Karpas-422 (cell line): ENCODE measurements around the gene ADGRG1. TPM values are rescaled to one million over a fixed set of nuclear protein-coding genes. Genes with fewer than 3 reads are reported as not detected.

Experiments
- DNase-seq: peaks from one replicate; pipeline ENCODE4 v3.0.0-alpha.2; 2015
- H2AFZ ChIP-seq: fragments of 200-600 bp; sonication (generic); 2 replicates; pipeline ENCODE4 v1.6.1; 2014; ENCODE audit warnings: antibody characterized with exemption, low read length, mixed read lengths
- H3K27ac ChIP-seq: fragments of 200-600 bp; sonication (generic); 2 replicates; pipeline ENCODE4 v1.5.1; 2014; ENCODE audit warnings: mild to moderate bottlenecking, low read length, moderate library complexity
- H3K27me3 ChIP-seq: fragments of 200-600 bp; sonication (generic); 2 replicates; pipeline ENCODE4 v1.6.1; 2014; ENCODE audit warnings: low read length, mixed read lengths
- H3K36me3 ChIP-seq: fragments of 200-600 bp; sonication (generic); 2 replicates; pipeline ENCODE4 v1.6.1; 2014; ENCODE audit warnings: low read length, mixed read lengths; ENCODE audit not compliant: insufficient read depth
- H3K4me1 ChIP-seq: fragments of 200-600 bp; sonication (generic); 2 replicates; pipeline ENCODE4 v1.6.1; 2014; ENCODE audit warnings: mild to moderate bottlenecking, low read length, mixed read lengths
- H3K4me2 ChIP-seq: fragments of 200-600 bp; sonication (generic); 2 replicates; pipeline ENCODE4 v1.6.1; 2014; ENCODE audit warnings: low read length, low read depth, mild to moderate bottlenecking; ENCODE audit not compliant: poor library complexity, severe bottlenecking
- H3K4me3 ChIP-seq: fragments of 200-600 bp; sonication (generic); 2 replicates; pipeline ENCODE4 v1.5.1; 2014; ENCODE audit warnings: mild to moderate bottlenecking, antibody characterized with exemption, low read length, mixed read lengths
- H3K79me2 ChIP-seq: fragments of 200-600 bp; sonication (generic); 2 replicates; pipeline ENCODE4 v1.6.1; 2014; ENCODE audit warnings: mild to moderate bottlenecking, low read length, mixed read lengths
- H3K9ac ChIP-seq: fragments of 200-600 bp; sonication (generic); 2 replicates; pipeline ENCODE4 v1.6.0; 2014; ENCODE audit warnings: low read length
- H3K9me2 ChIP-seq: fragments of 200-600 bp; sonication (generic), shearing (Covaris generic); replicated peaks from 2 replicates; pipeline ENCODE4 v1.6.0; 2014; ENCODE audit warnings: mild to moderate bottlenecking, low read length, moderate library complexity; ENCODE audit not compliant: insufficient read depth
- H3K9me3 ChIP-seq: fragments of 300-700, 200-600 bp; sonication (generic); 2 replicates; pipeline ENCODE4 v1.6.1; 2014; ENCODE audit warnings: low read length, mixed read lengths
- H4K20me1 ChIP-seq: fragments of 200-600 bp; sonication (generic); 2 replicates; pipeline ENCODE4 v1.6.1; 2014; ENCODE audit warnings: mild to moderate bottlenecking, antibody characterized with exemption, low read length, low read depth; ENCODE audit not compliant: insufficient read depth
- total RNA-seq: library from RNA; depleted of rRNA; stranded (reverse); fragments of >200 nt; shearing (Covaris generic); gene quantifications from 2 replicates; pipeline ENCODE4 v1.2.3, GENCODE V29; 2014; ENCODE audit warnings: low replicate concordance; rRNA removed

ADGRG1 gene
- total RNA-seq = not detected in 2 replicates

DNA sequence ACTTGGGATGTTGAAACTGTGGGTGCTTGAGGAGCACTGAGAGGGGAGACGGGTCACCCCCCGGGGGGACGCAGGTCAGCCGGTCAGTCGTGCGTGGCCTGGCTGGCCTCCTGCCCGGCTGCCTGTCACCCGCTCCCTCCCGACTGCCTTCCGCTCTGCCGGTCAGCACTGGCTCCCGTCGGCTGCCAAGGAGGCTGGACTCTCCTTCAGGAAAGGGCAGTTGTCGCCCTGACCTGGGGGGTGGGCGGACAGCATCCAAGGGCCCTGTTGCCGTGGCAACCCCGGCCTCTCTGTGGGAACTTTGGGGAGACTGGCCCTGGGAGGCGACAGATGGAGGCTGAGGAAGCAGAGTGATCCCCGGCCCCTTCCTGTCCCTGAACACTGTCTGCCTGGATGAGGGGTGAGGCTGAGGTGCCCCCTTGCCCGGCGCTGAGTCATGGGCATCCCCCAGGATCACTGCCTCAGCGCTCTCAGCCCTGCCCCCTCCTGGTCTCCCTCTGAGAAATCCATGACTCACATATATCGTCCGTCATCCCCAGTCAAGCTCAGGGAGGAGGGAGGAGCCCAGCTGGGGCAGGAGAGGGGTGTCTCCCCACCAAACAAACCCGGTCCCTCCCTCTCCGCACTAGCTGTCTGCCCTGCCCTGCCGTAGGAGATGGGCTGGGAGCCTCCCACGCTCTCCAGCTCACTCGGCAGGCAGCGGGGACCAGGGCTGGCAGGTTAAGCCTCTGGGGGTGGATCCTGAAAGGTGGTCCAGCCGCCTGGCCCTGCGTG is at the start of gene ADGRG1:
ADGRG1 (plus strand) TSS at position 623 of the 774 bp plus-strand sequence. CDS start 21,658 bp downstream, outside the sequence.
- no peaks in the 10 kb centered on the region for H4K20me1 ChIP-seq
- no peak for DNase-seq
- H3K4me3 ChIP-seq = no peak within 1 kb of the TSS
- no peaks in the 10 kb centered on the region for H3K36me3 ChIP-seq
- H3K27ac ChIP-seq = no peak within 1 kb of the TSS
- no peaks in the 10 kb centered on the region for H3K79me2 ChIP-seq
- no peak within 1 kb of the TSS for H3K4me2 ChIP-seq
- no peaks in the 10 kb centered on the region for H3K4me1 ChIP-seq
- no peak within 1 kb of the TSS for H3K9ac ChIP-seq
- no peaks in the 10 kb centered on the region for H3K27me3 ChIP-seq
- H3K9me2 ChIP-seq = no peaks in the 10 kb centered on the region
- H2AFZ ChIP-seq = no peak within 1 kb of the TSS
- no peaks in the 10 kb centered on the region for H3K9me3 ChIP-seq

DNA sequence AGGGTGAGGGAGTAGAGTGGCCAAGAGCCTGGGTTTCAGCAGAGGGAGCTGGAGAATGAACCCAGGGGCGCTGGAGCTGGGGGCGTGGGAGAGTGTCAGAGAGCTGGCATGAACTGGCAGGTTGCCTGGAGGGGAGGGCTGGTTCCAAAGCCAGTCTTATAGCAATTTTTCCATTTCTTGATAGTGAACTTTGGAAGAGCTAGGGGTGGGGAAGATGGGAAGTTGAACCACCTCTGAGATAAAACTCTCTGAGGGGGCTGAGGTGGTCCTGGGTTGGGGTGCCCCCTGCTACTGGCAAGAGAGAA is 49.1 kb upstream of the ADGRG1 start:
- Histone ChIP-seq H3K9me2 (no peaks in the 10 kb centered on the region), H3K79me2 (no peaks in the 10 kb centered on the region), H3K4me2 (no peak overlapping the region), H4K20me1 (no peaks in the 10 kb centered on the region), H3K9me3 (no peaks in the 10 kb centered on the region), H3K27me3 (no peaks in the 10 kb centered on the region), H3K4me3 (no peak overlapping the region), H3K9ac (no peak overlapping the region), H2AFZ (no peak overlapping the region), H3K36me3 (no peaks in the 10 kb centered on the region), H3K4me1 (no peaks in the 10 kb centered on the region), H3K27ac (no peak overlapping the region)
- DNase-seq = no peak

DNA sequence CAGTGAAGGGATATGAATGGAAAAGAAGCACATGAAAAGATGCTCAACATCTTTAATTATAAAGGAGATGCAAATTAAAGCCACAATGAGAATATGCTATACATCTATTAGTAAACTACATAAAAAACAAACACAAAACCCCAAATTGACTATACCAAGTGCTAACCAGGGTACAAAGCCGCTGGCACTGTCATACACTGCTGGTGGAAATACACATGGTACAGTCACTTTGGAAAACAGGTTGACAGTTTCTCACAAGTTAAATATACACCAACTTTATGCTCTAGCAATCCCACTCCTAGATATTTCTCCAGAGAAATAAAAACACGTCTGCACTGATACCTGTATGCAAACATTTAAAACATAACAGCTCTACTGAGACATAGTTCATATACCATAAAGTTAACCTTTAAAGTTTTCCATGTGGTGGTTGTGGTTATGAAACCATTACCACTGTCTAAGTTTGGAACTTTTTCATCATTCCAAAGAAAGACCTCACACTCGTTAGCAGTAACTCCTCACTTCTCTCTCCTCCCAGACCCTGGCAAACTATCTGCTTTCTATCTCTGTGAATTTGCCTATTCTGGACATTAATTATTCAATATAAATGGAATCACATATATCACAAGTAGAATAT is 43.3 kb upstream of the ADGRG1 start:
- H3K4me3 ChIP-seq = no peak overlapping the region
- H3K79me2 ChIP-seq = no peaks in the 10 kb centered on the region
- H3K27me3 ChIP-seq = no peaks in the 10 kb centered on the region
- H3K9me2 ChIP-seq = no peaks in the 10 kb centered on the region
- H3K9me3 ChIP-seq = no peaks in the 10 kb centered on the region
- H3K4me2 ChIP-seq = no peak overlapping the region
- H2AFZ ChIP-seq = no peak overlapping the region
- DNase-seq = no peak
- H3K27ac ChIP-seq = no peak overlapping the region
- H3K4me1 ChIP-seq = no peaks in the 10 kb centered on the region
- no peaks in the 10 kb centered on the region for H4K20me1 ChIP-seq
- no peaks in the 10 kb centered on the region for H3K36me3 ChIP-seq
- H3K9ac ChIP-seq = no peak overlapping the region

DNA sequence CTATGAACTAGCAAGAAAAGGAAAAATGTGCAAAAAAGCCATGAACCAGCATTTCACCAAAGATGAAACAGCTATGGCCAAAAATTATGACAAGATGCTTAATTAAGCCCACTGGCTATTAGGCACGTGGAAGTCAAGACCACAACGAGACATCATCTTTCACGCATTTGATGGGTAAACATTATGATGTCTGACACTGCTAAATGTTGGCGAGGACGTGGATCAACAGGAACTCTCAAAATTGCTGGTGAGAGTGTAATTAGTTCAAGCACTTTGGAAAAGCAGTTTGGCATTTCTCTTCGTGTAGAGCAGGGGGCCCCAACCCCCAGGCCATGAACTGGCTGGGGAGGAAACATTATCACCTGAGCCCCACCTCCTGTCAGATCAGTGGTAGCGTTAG is 39.6 kb upstream of the ADGRG1 start:
- Histone ChIP-seq H3K9me3 (no peaks in the 10 kb centered on the region), H3K4me2 (no peak overlapping the region), H3K9me2 (no peaks in the 10 kb centered on the region), H4K20me1 (no peaks in the 10 kb centered on the region), H3K27me3 (no peaks in the 10 kb centered on the region), H3K79me2 (no peaks in the 10 kb centered on the region), H3K4me1 (no peaks in the 10 kb centered on the region), H3K9ac (no peak overlapping the region), H3K27ac (no peak overlapping the region), H3K36me3 (no peaks in the 10 kb centered on the region), H2AFZ (no peak overlapping the region), H3K4me3 (no peak overlapping the region)
- no peak for DNase-seq

DNA sequence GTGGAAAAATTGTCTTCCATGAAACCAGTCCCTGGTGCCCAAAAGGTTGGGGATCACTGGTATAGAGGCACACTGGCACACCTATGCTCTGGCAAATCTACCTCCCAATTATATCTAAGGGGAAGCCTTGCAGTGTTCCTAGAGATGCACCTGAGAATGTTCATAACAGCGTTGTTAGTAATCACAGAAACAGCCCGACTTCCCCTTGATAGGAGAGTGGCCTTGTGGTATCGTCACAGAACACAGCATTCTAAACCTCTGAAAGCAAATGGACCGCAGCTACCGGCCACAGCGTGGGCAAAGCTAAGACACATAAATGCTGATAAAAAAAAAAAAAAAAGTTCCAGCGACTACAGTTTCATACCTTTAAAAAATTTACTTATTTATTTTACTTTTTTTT is 39.1 kb upstream of the ADGRG1 start:
- no peak overlapping the region for H3K4me3 ChIP-seq
- H3K4me2 ChIP-seq = no peak overlapping the region
- H4K20me1 ChIP-seq = no peaks in the 10 kb centered on the region
- no peaks in the 10 kb centered on the region for H3K9me3 ChIP-seq
- H3K9me2 ChIP-seq = no peaks in the 10 kb centered on the region
- H3K9ac ChIP-seq = no peak overlapping the region
- H3K27ac ChIP-seq = no peak overlapping the region
- H3K4me1 ChIP-seq = no peaks in the 10 kb centered on the region
- no peak for DNase-seq
- H3K79me2 ChIP-seq = no peaks in the 10 kb centered on the region
- no peaks in the 10 kb centered on the region for H3K27me3 ChIP-seq
- no peaks in the 10 kb centered on the region for H3K36me3 ChIP-seq
- no peak overlapping the region for H2AFZ ChIP-seq

DNA sequence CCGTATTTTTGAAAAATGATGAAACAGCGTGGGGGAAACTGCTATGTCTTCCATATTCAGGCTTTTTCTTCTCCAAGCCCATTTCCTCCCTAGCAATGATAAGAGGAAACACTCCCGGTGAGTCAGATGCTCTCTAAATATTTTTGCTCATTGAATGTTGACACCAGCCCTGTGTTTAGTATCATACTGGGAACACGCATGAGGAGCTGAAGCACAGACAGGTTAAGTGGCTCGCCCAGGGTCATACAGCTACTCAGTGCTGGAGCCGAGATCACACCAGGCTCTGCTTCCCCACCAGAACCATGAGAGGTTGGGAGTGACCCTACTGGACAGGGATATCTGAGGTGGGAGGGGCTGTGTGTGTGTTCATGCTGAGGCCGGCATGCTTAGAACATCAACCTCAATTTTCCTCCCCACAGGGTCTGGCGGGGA is 37.8 kb upstream of the ADGRG1 start:
- no peaks in the 10 kb centered on the region for H3K36me3 ChIP-seq
- H3K27ac ChIP-seq = no peak overlapping the region
- no peak overlapping the region for H2AFZ ChIP-seq
- no peaks in the 10 kb centered on the region for H3K4me1 ChIP-seq
- H3K4me2 ChIP-seq = no peak overlapping the region
- DNase-seq = no peak
- H3K9me3 ChIP-seq = no peaks in the 10 kb centered on the region
- H3K9me2 ChIP-seq = no peaks in the 10 kb centered on the region
- no peaks in the 10 kb centered on the region for H3K27me3 ChIP-seq
- no peak overlapping the region for H3K9ac ChIP-seq
- H4K20me1 ChIP-seq = no peaks in the 10 kb centered on the region
- H3K79me2 ChIP-seq = no peaks in the 10 kb centered on the region
- H3K4me3 ChIP-seq = no peak overlapping the region

DNA sequence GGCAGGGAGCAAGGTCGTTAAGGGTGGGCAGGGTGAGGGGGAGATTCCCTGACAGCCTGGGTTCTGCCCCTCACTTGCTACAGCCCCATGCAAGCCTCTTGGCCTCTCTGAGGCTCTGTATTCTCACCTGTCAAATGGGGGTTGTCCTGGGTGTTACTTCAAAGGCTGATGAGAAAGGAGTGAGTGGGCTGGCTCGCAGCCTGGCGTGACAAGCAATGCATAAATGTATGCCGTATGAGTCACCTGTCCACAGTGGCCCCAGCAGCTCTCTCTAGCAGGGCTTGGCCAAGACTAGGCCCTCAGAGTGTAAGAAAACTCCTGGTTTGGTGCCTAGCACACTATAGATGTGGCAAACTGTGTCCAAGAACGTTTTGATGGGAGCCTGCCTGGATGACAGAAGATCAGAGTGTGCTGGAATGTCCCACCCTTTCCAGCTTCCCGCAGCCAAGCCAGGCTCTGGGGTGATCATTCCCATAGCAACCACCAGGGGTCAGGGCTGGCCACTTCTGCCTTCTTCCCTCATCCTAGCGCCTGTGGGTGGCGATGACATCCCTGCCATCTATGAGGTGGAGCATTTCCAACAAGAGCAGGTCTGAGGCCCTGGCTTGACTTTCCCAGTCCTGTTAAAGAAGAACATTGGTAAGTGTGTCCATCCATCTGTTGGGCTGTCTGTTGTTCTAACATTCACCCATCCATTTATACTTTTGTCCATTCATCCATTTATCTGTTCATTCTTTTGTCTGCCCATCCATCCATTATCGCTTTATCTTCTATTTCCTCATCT is 37.2 kb upstream of the ADGRG1 start:
- Histone ChIP-seq H2AFZ (no peak overlapping the region), H3K79me2 (no peaks in the 10 kb centered on the region), H3K4me3 (no peak overlapping the region), H4K20me1 (no peaks in the 10 kb centered on the region), H3K4me2 (no peak overlapping the region), H3K4me1 (no peaks in the 10 kb centered on the region), H3K36me3 (no peaks in the 10 kb centered on the region), H3K9me3 (no peaks in the 10 kb centered on the region), H3K9me2 (no peaks in the 10 kb centered on the region), H3K9ac (no peak overlapping the region), H3K27me3 (no peaks in the 10 kb centered on the region), H3K27ac (no peak overlapping the region)
- peak; percentile 81 for DNase-seq

DNA sequence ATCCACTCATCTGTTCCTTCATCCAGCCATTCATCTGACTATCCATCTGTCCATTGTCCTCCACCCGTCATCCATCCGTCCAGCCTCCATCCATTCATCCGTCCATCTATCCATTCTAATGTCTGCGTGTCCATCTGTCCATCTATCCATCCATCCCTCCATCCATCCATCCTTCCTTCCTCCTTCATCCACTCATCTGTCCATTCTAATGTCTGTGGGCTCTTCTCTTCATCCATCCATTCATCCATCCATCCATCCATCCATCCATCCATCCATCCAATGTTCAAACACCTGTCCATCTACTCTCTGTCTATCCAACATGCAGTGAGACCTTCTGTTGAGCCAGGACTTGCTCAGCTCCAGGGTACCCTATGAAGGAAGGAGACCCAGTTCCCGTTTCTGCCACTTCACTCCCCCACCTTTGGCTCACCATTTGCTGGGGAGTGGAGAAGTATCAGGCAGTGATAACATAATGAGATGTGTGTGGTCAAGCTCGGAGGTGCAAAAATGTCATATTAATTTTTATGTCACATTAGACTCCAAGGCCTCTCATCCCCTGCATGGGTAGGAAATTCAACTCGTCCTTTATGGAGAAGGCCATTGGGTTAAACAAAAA is 36.5 kb upstream of the ADGRG1 start:
- H3K27me3 ChIP-seq = no peaks in the 10 kb centered on the region
- no peaks in the 10 kb centered on the region for H3K36me3 ChIP-seq
- H3K9me3 ChIP-seq = no peaks in the 10 kb centered on the region
- no peaks in the 10 kb centered on the region for H3K4me1 ChIP-seq
- no peaks in the 10 kb centered on the region for H3K79me2 ChIP-seq
- DNase-seq = no peak
- no peak overlapping the region for H3K4me3 ChIP-seq
- no peaks in the 10 kb centered on the region for H4K20me1 ChIP-seq
- H3K9me2 ChIP-seq = no peaks in the 10 kb centered on the region
- H3K27ac ChIP-seq = no peak overlapping the region
- no peak overlapping the region for H3K4me2 ChIP-seq
- no peak overlapping the region for H2AFZ ChIP-seq
- H3K9ac ChIP-seq = no peak overlapping the region
